ENCODE measurements around the gene AMBRA1.

Gene AMBRA1

DNA sequence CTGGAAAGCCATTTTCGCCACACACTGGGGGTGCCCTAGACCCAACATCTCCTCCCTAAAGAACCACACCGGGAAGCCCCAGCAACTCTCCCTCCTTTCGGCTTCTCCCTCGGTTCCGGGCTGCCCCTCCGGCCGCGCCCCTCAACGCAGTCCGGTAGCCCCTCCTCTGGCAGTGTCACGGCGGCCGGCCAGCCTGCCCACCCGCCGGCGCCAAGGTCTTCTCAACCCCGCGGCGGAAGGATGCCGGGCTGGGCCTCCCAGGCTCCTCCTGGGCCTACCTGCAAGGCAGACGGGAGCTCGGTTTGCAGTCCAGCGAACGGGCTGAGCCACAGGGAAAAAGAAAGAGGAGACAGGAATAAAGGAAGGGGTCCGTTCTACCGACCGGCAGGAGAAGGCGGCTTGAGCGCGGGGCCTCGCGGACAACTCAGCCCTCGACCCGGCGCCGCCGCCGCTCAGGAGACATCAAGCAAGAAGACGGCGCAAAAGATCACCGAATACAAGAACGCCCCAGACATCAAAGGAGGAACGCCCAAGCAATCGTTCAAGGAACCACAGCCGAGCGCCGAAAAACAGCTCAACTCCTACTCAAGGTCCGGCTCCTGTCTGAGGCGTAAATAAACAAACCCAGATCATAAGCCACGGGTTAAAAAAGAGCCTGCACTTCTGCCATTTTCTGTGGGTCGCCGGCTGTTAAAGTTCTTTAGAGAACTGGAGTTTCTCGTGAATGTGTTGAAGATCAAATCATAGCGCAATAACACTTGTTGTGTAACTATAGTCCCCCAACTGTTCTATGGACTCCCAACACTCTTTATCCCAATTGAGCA is at the start of gene AMBRA1:
Gene AMBRA1 (minus strand): TSS at position 474 of the 824 bp plus-strand sequence. CDS start 45,643 bp downstream, outside the sequence.
- in situ Hi-C loops (cut with MboI; ENCODE audit: low sequenced_read_pairs): no loop called here

DNA sequence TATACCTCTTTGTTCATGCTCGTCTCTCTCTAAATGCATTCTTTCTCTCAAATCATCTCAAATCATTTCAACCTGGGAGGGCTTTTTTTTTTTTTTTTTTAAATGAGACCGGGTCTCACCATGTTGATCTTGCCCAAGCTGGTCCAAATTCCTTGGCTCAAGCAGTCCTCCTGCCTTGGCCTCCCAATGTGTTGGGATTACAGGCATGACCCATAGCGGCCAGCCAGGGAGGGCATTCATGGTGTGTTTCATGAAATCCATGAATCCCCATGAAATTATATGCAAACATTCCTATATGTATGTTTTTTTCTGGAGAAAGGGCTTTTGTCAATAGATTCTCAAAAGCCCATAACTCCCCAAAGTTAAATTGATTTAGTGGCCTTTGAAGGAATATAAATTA is 49.7 kb upstream of the AMBRA1 start:
- in situ Hi-C loops (cut with MboI; ENCODE audit: low sequenced_read_pairs): no loop called here

DNA sequence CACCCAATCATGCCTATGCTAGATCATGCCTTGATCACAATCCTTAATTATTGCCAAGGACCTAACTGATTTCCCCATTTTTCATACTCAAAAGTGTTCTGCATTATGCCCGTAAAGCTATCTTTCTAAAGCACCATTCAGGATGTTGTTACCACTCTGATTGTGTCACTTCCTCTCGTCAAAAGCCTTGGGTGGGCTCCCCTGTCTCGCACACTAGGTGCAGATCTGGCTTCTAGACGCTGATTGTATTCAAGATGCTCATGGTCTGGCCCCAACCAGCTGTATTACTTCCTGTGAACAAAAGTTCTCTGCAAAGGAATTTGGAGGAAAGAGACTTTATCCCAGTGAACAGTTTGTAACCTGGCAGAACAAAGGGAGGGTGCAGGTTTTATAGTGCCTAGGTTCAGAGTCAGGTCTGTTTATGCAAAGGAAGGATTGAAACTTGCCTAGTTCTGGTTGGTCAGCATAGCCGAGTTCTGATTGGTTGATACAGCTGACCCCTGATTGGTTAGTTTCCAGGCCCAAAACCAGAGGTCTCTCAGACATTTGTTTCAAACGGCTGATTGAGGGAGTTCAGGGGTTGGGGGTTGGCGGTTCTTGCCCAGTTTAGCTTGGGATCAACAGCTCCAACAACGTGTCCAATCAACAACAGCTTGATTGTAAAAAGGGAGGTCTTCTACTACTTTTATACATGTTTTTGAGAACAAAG is 49.0 kb upstream of the AMBRA1 start:
- in situ Hi-C loops (cut with MboI; ENCODE audit: low sequenced_read_pairs): no loop called here

DNA sequence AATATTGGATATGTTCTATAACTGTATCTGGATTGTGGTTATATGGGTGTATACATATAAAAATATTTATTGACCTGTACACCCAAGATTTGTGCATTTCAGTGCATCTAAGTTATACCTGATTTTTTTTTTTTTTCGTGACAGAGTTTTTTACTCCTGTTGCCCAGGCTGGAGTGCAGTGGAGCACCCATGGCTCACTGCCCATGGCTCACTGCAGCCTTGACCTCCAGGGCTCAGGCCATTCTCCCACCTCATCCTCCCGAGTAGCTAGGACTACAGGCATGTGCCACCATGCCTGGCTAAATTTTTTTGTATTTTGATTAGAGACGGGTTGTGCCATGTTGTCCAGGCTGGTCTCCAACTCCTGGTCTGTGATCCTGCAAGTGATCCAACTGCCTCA is 47.8 kb upstream of the AMBRA1 start:
- in situ Hi-C loops (cut with MboI; ENCODE audit: low sequenced_read_pairs): no loop called here

- in situ Hi-C loops (cut with MboI; ENCODE audit: low sequenced_read_pairs): no loop called here
Observed at GRCh38 chr11:46640036-46640788, 46.4 kb upstream of the AMBRA1 start.

DNA sequence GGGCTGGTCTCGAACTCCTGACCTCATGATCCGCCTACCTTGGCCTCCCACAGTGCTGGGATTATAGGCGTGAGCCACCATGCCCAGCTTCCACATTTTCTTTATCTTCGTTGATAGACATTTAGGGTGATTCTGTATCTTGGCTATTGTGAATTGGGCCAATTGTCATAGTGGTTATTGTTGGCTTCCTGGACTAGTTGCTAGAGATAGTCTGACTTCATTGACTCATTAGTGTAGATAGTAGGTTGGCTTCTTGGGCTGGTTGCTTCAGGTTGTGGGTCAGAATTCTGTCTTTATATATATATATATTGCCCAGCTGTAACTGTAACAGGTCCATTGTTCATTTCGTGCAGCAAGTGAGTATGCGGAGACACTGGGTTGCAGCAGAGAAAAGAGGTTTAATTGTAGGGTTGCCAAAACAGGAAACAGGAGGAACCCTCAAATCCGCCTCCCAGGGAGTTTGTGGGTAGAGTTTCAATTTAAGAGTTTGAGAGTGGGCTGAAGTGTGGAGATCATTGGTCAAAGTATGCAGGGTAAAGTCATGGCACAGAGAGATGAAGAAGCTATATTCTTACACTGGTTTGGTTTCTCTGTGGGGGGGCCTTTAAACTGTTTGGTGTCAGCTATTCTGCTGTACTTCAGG is 45.5 kb upstream of the AMBRA1 start:
- in situ Hi-C loops (cut with MboI; ENCODE audit: low sequenced_read_pairs): no loop called here

- in situ Hi-C loops (cut with MboI; ENCODE audit: low sequenced_read_pairs): no loop called here
Observed at GRCh38 chr11:46637546-46637945, 43.7 kb upstream of the AMBRA1 start.

DNA sequence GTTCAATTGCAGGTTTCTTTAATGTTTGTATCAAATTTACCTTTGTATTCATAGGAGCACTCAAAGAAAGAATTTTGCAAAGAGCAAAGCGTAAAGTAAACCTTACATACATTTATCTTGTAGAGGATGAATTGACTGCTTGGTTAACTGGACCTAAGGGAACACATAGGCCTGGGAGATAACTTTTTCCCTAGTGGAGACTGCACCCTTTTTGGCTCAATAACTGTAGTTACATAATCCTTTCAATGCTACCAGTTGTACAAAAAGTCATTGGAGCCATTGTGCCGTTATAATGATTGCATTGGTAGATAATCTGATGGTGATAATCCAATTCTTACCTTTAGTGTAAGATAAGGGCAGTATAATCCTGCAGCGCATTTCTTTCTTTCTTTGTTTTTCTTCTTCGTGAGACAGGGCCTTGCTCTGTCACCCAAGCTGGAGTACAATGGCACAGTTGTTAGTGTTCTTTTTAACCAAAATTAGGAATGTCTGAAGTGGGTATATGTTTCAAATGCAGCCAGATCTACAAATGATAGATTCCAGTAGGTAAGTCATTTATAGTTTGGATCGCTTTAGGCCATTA is 41.8 kb upstream of the AMBRA1 start:
- in situ Hi-C loops (cut with MboI; ENCODE audit: low sequenced_read_pairs): no loop called here

GRCh38 chr11:46633291-46634217 is 39.7 kb upstream of the AMBRA1 start:
- in situ Hi-C loops (cut with MboI; ENCODE audit: low sequenced_read_pairs): no loop called here

- in situ Hi-C loops (cut with MboI; ENCODE audit: low sequenced_read_pairs): no loop called here
Observed at GRCh38 chr11:46632502-46632901, 38.7 kb upstream of the AMBRA1 start.

GRCh38 chr11:46631676-46632075 is 37.9 kb upstream of the AMBRA1 start:
- in situ Hi-C loops (cut with MboI; ENCODE audit: low sequenced_read_pairs): no loop called here

DNA sequence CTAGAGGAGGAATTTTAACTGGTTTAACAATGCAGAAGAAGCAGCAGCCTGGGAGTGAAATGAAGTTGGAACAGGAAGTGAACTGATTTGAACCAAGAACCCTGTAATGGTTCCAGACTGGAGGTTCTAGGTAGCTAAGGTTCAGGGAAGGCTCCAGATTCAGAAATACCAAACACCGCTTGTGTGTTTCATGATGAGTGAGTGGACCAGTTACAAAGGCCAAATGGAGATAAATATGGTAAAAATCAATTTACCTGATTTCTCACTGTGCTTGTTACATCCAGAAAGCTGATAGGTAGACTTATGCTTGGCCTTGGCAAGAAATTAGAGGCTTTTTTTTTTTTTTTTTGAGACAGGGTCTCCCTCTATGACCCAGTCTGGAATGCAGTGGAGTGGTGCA is 36.4 kb upstream of the AMBRA1 start:
- in situ Hi-C loops (cut with MboI; ENCODE audit: low sequenced_read_pairs): no loop called here

- in situ Hi-C loops (cut with MboI; ENCODE audit: low sequenced_read_pairs): no loop called here
Observed at GRCh38 chr11:46628961-46629360, 35.1 kb upstream of the AMBRA1 start.

DNA sequence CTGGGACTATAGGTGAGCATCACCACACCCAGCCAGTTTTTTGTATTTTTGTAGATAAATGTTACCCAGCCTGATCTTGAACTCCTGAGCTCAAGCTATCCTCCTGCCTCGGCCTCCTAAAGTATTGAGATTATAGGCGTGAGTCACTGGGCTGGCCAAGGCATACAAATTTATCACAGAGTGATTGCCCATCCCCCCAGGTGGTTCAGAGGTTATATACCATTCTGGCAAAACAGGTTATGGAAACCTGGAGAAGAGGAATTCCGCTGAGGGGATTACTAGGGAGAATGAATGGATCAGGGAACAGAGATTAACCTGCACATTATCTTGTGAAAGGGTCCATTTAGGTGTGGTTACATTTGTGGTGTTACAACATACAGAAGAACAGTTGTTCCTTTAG is 31.6 kb upstream of the AMBRA1 start:
- in situ Hi-C loops (cut with MboI; ENCODE audit: low sequenced_read_pairs): no loop called here

GRCh38 chr11:46618837-46619236 is 25.0 kb upstream of the AMBRA1 start:
- in situ Hi-C loops (cut with MboI; ENCODE audit: low sequenced_read_pairs): no loop called here

DNA sequence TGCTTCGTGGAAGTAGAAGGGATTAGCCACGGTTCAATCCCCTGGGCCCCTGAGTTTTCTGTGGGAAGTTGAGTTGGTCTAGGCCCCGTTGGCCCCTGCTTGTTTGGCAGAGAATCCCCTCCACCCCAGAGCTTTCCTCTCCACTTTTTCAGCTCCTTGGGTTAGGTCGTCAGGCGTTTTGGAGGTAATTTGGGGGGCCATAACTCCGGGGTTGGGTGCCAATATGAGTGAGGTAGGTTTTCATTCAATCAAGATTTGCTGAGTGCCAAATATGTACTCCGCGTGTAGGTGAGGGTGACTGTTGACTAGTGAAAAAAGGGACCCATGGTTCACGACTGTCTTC is 24.1 kb upstream of the AMBRA1 start:
- in situ Hi-C loops (cut with MboI; ENCODE audit: low sequenced_read_pairs): no loop called here

DNA sequence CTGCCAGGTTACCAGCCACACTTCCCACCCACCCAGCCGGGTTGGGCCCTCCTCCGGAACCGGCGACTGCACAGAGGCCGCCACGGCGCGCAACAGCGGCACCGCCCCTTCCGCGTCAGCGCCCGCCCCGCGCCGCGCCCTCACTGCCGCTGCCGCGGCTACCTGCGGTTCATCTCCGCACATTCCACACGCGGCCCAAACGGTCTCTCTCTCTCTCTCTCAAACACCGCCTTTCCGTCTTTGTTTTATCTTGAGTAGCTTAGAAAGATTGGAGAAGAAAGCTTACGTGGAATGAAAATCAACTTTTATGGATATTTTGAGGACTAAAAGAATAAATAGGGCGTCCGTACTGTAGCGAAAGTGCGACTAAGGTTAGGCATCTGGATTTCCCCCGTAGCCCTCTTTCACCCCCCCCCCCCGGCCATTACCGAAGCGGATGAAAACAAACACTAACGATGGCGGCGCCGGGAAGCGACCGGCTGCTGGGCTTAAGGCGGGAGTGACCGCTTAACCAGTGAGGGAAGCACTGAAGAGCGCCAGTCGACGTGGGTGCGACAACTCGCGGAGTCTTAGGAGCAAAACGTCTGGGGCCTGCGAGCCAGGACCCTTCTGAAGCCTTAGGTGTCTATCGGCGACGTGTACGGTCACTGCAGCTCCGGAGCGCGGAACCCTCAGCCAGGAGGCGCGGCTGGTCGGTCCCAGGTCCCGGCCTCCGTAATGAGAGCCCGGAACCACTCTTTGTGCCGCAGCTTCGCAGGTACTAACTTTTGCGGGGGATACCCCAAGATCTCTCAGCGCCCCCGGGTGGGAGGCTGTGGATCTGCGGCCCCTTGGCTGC is 23.5 kb upstream of the AMBRA1 start, which contains the start of the genes ATG13 and HARBI1:
Gene ATG13 (plus strand): TSS at position 420 of the 838 bp plus-strand sequence. CDS start 26,739 bp downstream, outside the sequence.
Gene HARBI1 (minus strand): TSS at position 94 of the 838 bp plus-strand sequence. CDS start 990 bp downstream, outside the sequence.
- in situ Hi-C loops (cut with MboI; ENCODE audit: low sequenced_read_pairs): no loop called here

- in situ Hi-C loops (cut with MboI; ENCODE audit: low sequenced_read_pairs): no loop called here
Observed at GRCh38 chr11:46616551-46617133, 22.8 kb upstream of the AMBRA1 start.

All from HL-60/S4 (cell line).